Testis (tissue), 2 donors: ENCODE measurements around the gene MRPS2.

Source experiments
- CTCF ChIP-seq, 3 experiments: fragments of 450-650 bp in 2 of 3; fragments of 200-600 bp in 1 of 3; sonication (generic) in 1 of 3; IDR thresholded peaks; one replicate each; pipeline ENCODE4 v1.5.1; 2016 to 2019; ENCODE audit warnings: antibody characterized with exemption in 3 of 3, mild to moderate bottlenecking in 2 of 3, moderate library complexity in 1 of 3
- POLR2A ChIP-seq: fragments of 450-650 bp; IDR thresholded peaks from one replicate; pipeline ENCODE4 v1.6.1; 2017; ENCODE audit warnings: antibody characterized with exemption, mild to moderate bottlenecking, moderate library complexity

- TF ChIP-seq CTCF (IDR thresholded peaks at IDR 0.05) (no peak), POLR2A (no peak)
Measured at GRCh38 chr9:135454737-135455136, 45.7 kb upstream of the MRPS2 start.
